GM12864 (cell line): ENCODE measurements around the gene TEX101.

Experiments
- DNase-seq: peaks from one replicate; pipeline ENCODE4 v3.0.0-alpha.2; 2011; ENCODE audit warnings: low read depth
- H3K4me3 ChIP-seq: 2 replicates; pipeline ENCODE4 v1.5.1; 2011; ENCODE audit warnings: mild to moderate bottlenecking, low read depth, low read length, control low read depth
- TF ChIP-seq, protein P1 (sequence below): IDR thresholded peaks from 2 replicates; pipeline ENCODE4 v1.5.1; 2011; ENCODE audit warnings: low read depth, mild to moderate bottlenecking, moderate library complexity, low read length, control low read depth, inconsistent platforms; ENCODE audit errors: missing control alignments

The TEX101 gene

DNA sequence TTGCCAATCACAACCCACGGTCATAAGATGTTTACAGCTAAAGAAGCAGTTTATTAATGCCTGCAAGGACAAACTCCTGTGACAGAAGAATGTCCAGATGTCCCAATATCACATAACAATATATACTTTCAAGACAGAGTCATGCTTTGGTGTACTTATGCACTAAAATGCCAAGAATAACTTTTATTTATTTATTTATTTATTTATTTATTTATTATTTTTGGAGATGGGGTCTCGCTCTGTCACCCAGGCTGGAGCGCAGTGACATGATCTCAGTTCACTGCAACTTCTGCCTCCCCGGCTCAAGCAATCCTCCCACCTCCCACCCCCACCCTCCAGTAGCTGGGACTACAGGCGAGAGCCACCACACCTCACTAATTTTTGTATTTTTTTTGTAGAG lies 9.1 kb downstream of the TEX101 start:
- H3K4me3 ChIP-seq: no peak overlapping the region
- TF ChIP-seq, protein P1, sequence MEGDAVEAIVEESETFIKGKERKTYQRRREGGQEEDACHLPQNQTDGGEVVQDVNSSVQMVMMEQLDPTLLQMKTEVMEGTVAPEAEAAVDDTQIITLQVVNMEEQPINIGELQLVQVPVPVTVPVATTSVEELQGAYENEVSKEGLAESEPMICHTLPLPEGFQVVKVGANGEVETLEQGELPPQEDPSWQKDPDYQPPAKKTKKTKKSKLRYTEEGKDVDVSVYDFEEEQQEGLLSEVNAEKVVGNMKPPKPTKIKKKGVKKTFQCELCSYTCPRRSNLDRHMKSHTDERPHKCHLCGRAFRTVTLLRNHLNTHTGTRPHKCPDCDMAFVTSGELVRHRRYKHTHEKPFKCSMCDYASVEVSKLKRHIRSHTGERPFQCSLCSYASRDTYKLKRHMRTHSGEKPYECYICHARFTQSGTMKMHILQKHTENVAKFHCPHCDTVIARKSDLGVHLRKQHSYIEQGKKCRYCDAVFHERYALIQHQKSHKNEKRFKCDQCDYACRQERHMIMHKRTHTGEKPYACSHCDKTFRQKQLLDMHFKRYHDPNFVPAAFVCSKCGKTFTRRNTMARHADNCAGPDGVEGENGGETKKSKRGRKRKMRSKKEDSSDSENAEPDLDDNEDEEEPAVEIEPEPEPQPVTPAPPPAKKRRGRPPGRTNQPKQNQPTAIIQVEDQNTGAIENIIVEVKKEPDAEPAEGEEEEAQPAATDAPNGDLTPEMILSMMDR: no peak
- DNase-seq: no peak

DNA sequence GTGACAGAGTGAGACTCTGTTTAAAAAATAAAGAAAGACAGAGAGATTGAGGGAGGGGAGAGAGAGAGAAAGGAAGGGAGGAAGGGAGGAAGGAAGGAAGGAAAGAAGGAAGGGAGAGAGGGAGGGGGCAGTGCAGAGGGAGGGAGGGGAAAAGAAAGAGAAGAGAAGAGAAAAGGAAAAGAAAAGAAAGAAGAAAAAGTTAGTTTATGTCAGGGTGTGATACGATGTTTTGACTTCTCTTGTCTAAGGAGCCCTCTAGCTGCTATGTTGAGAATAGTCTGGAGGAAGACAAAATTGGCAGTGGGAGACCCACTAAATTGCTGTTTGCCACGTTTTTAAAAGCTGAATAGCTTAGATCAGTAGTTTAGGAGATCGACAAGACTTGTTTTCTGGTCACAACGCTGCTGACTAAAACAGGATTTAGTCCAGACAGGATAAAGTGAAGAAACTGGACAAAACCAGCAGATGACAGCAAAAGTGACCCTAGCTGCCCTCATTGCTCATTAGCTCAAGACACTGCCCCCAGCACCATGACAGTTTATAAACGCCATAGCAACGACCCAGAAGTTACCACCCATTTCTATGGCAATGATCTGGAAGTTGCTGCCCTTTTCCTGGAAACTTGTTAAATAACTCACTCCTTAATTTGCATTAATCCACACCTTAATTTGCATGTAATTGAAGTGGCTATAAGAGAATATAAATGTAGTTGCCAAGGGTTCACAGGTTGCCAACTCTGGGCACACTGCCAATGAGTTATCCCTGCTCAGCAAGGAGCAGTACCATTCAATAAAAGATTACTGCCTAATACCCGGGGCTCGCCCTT lies 11.1 kb downstream of the TEX101 start:
- DNase-seq: no peak
- no peak overlapping the region for H3K4me3 ChIP-seq
- TF ChIP-seq, protein P1: peak; percentile 56

DNA sequence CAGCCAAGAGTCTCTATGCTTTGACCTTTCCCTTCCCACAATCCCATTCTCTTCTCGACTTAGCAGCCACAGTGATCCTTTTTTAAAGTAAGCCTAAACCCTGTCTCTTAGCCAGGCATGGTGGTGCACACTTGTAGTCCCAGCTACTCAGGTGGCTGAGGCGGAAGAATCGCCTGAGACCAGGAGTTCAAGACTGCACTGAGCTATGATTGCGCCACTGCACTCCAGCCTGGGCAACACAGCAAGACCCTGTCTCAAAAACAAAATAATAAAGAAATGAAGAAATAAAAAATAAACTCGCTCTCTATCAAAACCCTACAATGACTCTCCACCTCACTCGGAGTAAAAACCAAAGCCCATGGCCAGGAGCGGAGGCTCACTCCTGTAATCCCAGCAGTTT lies 14.7 kb downstream of the TEX101 start:
- DNase-seq: no peak
- no peak overlapping the region for H3K4me3 ChIP-seq
- TF ChIP-seq, protein P1: no peak

DNA sequence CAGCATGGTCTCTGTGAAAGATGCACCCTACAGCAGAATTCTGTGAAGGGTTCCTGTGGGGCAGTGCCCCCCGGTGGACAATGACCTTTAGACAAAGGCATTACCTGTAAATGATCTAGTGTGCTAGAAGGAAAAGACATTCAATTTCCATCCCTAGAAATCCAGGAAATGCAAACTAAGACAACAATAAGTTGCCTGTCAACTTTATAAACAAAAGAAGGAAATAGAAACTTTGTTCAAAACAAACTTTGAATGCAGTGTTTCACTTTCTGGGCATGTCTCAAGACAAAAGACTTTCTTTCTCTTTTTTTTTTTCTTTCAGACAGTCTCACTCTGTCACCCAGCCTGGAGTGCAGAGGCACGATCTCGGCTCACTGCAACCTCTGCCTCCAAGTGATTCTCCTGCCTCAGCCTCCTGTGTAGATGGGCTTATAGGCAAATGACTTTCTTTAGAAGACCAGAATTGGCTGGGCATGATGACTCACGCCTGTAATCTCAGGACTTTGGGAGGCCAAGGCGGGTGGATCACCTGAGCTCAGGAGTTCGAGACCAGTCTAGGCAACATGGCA lies 15.5 kb downstream of the TEX101 start:
- TF ChIP-seq, protein P1: peak; percentile 11
- no peak overlapping the region for H3K4me3 ChIP-seq
- DNase-seq: peak; percentile 8

DNA sequence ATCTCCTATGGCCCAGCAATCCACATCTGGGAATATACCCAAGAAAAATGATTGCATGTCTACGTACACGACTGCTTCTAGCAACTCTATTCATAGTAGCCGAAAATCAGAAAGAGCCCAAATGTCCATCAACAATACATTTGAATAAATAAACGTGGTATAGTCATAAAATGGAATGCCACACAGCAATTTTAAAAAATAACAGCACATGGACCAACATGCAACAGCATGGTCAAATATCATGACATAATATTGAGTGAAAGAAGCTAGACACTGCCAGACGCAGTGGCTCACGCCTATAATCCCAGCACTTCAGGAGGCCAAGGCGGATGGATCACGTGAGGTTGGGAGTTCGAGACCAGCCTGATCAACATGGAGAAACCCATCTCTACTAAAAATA lies 16.3 kb downstream of the TEX101 start:
- no peak overlapping the region for H3K4me3 ChIP-seq
- DNase-seq: no peak
- TF ChIP-seq, protein P1: no peak

DNA sequence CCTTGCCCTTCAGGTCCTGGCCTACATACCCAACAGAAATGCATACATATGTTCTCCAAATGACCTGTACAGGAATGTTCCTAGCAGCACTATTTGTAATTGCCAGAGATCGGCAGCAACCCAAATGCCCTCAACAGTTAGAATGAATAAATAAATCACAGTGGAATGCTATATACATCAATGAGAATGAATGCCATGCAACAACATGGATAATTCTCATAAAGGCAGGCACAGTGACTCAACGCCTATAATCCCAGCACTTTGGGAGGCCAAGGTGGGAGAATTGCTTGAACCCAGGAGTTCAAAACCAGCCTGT lies 18.6 kb downstream of the TEX101 start:
- TF ChIP-seq, protein P1: no peak
- DNase-seq: no peak

DNA sequence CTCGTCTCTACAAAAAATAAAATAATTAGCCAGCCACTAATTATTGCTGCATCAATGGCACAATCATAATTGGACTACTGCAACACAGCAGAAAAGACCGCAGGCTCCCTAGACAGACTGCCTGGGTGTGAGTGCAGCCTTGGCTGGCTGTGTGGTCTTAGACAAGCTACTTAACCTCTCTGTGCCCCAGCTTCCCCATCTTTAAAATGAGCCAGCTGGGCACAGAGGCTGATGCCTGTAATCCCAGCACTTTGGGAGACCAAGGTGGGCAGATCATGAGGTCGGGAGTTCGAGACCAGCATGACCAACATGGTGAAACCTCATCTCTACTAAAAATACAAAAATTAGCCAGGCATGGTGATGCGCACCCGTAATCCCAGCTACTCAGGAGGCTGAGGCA lies 19.0 kb downstream of the TEX101 start:
- no peak for DNase-seq
- TF ChIP-seq, protein P1: no peak
- H3K4me3 ChIP-seq: no peak overlapping the region

More for the DNA sequence above, 18.6 kb downstream of the TEX101 start:
- no peak overlapping the region for H3K4me3 ChIP-seq
